ENCODE data around the gene PRKAB1. TPM values are rescaled to one million over a fixed set of nuclear protein-coding genes. Genes with fewer than 3 reads are reported as not detected.

The PRKAB1 gene
- total RNA-seq, 2 donors from 2014 or later, result 28.8 to 32.0 TPM

DNA sequence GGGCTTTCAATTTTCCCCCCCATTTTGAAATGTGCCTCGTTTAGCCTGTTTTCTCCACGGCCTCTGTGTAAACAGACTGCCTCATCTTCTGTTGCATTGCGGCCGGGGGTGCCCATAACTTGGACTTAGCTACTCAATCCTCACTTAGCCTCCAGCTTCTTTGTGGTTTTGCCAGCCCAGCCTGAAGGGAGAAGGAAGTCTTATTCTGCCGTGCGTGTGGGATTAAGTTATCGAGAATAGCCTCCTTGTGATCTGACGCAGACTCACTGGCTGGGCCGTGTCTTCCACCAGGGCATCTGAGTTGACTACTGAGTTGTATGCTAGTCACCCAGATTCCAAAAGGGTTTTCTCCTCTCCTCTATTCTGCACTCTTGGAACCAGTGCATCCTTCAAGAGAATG, 8.1 kb downstream of the PRKAB1 start:
- no peak overlapping the region for H3K4me3 Mint-ChIP-seq

DNA sequence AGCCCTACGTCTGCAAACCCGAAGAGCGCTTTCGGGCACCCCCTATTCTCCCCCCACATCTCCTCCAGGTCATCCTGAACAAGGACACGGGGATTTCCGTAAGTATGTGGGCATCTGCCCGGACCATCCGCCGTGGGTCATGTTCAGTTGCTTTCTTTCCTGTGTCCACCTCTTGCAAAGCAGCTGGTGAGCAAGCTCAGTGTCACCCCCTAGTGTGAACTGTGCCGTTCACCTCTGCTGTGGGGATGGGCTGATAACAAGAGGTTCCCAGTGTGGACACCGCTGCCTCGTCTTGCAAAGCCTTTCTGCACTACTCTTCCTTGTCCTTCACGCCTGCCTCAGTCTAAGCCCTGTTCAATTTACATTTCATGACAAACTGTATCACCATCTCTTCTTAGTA, 8.6 kb downstream of the PRKAB1 start:
- peaks cover 99% of the 10 kb centered on the region for H3K36me3 ChIP-seq (ENCODE audit: control insufficient read depth, insufficient read depth, low read length)
- Mint-ChIP-seq H3K9me3 (no peaks in the 10 kb centered on the region), H3K36me3 (ENCODE audit: low read depth) (peaks cover 98% of the 10 kb centered on the region)

More for the DNA sequence above, 8.1 kb downstream of the PRKAB1 start:
- DNase-seq, result no peak
- Histone ChIP-seq H3K36me3 (ENCODE audit: control insufficient read depth, insufficient read depth, low read length) (peaks cover 99% of the 10 kb centered on the region), H3K9ac (ENCODE audit: extremely low read depth, low read length, poor library complexity, severe bottlenecking) (no peak overlapping the region), H3K27me3 (ENCODE audit: control insufficient read depth, insufficient read depth, low read length, poor library complexity, severe bottlenecking) (no peaks in the 10 kb centered on the region), H3K4me3 (ENCODE audit: low read length) (no peak overlapping the region), H3K9me3 (ENCODE audit: control insufficient read depth, low read length) (no peaks in the 10 kb centered on the region), H3K27ac (ENCODE audit: low read depth, low read length) (no peak overlapping the region), H3K4me1 (ENCODE audit: control insufficient read depth, insufficient read depth, low read length) (no peaks in the 10 kb centered on the region)
- TF ChIP-seq, protein P1, sequence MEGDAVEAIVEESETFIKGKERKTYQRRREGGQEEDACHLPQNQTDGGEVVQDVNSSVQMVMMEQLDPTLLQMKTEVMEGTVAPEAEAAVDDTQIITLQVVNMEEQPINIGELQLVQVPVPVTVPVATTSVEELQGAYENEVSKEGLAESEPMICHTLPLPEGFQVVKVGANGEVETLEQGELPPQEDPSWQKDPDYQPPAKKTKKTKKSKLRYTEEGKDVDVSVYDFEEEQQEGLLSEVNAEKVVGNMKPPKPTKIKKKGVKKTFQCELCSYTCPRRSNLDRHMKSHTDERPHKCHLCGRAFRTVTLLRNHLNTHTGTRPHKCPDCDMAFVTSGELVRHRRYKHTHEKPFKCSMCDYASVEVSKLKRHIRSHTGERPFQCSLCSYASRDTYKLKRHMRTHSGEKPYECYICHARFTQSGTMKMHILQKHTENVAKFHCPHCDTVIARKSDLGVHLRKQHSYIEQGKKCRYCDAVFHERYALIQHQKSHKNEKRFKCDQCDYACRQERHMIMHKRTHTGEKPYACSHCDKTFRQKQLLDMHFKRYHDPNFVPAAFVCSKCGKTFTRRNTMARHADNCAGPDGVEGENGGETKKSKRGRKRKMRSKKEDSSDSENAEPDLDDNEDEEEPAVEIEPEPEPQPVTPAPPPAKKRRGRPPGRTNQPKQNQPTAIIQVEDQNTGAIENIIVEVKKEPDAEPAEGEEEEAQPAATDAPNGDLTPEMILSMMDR (conservative IDR thresholded peaks at IDR 0.05), result no peak
- Mint-ChIP-seq H3K9me3 (no peaks in the 10 kb centered on the region), H3K4me1 (peaks cover 21% of the 10 kb centered on the region), H3K36me3 (ENCODE audit: low read depth) (peaks cover 99% of the 10 kb centered on the region), H3K27me3 (ENCODE audit: insufficient read depth) (no peaks in the 10 kb centered on the region), H3K27ac (no peak overlapping the region)
- 95 to 100% methylated on average over 9 of the region's 9 CpGs for WGBS, 2 experiments (ENCODE audit: insufficient coverage in 1 of 2, insufficient read length in 1 of 2)

DNA sequence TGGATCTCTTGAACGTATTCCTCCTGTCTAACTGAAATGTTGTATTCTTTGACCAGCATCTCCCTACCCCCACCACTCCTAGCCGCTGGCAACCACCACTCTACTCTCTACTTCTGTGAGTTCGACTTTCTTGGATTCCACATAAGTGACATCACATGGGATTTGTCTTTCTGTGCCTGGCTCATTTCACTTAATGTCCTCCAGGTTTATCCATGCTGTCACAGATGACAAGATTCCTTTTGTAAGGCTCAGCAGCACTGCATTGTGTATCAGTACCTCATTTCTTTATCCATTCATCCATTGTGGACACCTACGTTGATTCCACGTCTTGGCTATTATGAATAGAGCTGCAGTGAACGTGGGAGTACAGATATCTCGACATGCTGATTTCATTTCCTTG, 10.5 kb downstream of the PRKAB1 start:
- no peak for DNase-seq
- TF ChIP-seq, protein P1 (conservative IDR thresholded peaks at IDR 0.05), result no peak

More for the DNA sequence above, 8.6 kb downstream of the PRKAB1 start:
- Histone ChIP-seq H3K4me1 (ENCODE audit: control insufficient read depth, insufficient read depth, low read length) (no peaks in the 10 kb centered on the region), H3K4me3 (ENCODE audit: low read length) (no peak overlapping the region), H3K27ac (ENCODE audit: low read depth, low read length) (no peak overlapping the region), H3K27me3 (ENCODE audit: control insufficient read depth, insufficient read depth, low read length, poor library complexity, severe bottlenecking) (no peaks in the 10 kb centered on the region), H3K9ac (ENCODE audit: extremely low read depth, low read length, poor library complexity, severe bottlenecking) (no peak overlapping the region), H3K9me3 (ENCODE audit: control insufficient read depth, low read length) (no peaks in the 10 kb centered on the region)
- no peaks in the 10 kb centered on the region for H3K27me3 Mint-ChIP-seq (ENCODE audit: insufficient read depth)
- no peak overlapping the region for H3K4me3 Mint-ChIP-seq
- WGBS, 2 experiments (ENCODE audit: insufficient coverage in 1 of 2, insufficient read length in 1 of 2), result 96 to 97% methylated on average over 7 to 13 of the region's 13 CpGs
- H3K27ac Mint-ChIP-seq, result no peak overlapping the region
- peaks cover 16% of the 10 kb centered on the region for H3K4me1 Mint-ChIP-seq
- TF ChIP-seq, protein P1 (conservative IDR thresholded peaks at IDR 0.05), result peak; percentile 29
- DNase-seq, result no peak

More for the DNA sequence above, 10.5 kb downstream of the PRKAB1 start:
- Mint-ChIP-seq H3K36me3 (ENCODE audit: low read depth) (peaks cover 87% of the 10 kb centered on the region), H3K4me1 (peaks cover 18% of the 10 kb centered on the region), H3K4me3 (no peak overlapping the region), H3K9me3 (no peaks in the 10 kb centered on the region), H3K27me3 (ENCODE audit: insufficient read depth) (no peaks in the 10 kb centered on the region), H3K27ac (peak overlapping the region; percentile 28)
- H3K27me3 ChIP-seq (ENCODE audit: control insufficient read depth, insufficient read depth, low read length, poor library complexity, severe bottlenecking), result no peaks in the 10 kb centered on the region
- H3K27ac ChIP-seq (ENCODE audit: low read depth, low read length), result no peak overlapping the region
- H3K4me3 ChIP-seq (ENCODE audit: low read length), result no peak overlapping the region
- no peaks in the 10 kb centered on the region for H3K4me1 ChIP-seq (ENCODE audit: control insufficient read depth, insufficient read depth, low read length)
- no peaks in the 10 kb centered on the region for H3K9me3 ChIP-seq (ENCODE audit: control insufficient read depth, low read length)
- H3K36me3 ChIP-seq (ENCODE audit: control insufficient read depth, insufficient read depth, low read length), result peaks cover 98% of the 10 kb centered on the region
- 88 to 89% methylated on average over 6 to 7 of the region's 7 CpGs for WGBS, 2 experiments (ENCODE audit: insufficient coverage in 1 of 2, insufficient read length in 1 of 2)
- no peak overlapping the region for H3K9ac ChIP-seq (ENCODE audit: extremely low read depth, low read length, poor library complexity, severe bottlenecking)
